ENCODE data around the gene KPNA6.

DNA sequence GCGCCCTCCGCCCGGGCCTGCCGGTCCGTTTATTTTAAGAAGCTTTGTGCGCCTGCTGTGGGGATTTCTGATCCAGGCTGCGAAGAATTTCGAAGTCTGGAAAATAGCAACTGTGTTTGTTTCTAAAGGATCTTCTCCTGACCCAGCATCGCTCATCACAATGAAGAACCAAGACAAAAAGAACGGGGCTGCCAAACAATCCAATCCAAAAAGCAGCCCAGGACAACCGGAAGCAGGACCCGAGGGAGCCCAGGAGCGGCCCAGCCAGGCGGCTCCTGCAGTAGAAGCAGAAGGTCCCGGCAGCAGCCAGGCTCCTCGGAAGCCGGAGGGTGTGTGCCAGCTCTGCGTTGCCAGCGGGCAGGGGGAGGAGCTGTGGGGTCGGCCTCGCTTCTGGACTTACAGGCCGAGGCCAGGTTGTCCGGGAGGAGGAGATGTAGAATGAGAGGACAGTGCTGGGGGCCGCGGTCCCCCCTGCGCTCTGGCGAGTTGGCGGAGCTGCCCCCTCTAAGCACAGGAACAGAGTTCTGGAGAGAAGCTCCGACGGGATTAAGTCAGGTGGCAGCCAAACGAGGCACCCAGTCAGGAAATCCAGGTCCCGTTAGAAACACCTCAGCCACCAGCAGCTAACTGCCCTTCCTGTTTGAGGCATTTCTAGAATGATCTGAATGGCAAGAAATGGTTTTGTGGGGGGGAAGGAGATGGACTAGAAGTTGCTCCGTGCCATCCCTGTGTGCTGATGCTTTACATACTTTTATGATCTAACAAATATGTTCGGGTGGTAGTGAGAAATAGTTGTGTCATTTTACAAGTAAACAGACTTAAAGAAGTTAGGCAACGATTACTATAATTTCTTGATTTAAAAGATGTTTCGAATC is 72.6 kb downstream of the KPNA6 start:
- TF ChIP-seq, protein P1, sequence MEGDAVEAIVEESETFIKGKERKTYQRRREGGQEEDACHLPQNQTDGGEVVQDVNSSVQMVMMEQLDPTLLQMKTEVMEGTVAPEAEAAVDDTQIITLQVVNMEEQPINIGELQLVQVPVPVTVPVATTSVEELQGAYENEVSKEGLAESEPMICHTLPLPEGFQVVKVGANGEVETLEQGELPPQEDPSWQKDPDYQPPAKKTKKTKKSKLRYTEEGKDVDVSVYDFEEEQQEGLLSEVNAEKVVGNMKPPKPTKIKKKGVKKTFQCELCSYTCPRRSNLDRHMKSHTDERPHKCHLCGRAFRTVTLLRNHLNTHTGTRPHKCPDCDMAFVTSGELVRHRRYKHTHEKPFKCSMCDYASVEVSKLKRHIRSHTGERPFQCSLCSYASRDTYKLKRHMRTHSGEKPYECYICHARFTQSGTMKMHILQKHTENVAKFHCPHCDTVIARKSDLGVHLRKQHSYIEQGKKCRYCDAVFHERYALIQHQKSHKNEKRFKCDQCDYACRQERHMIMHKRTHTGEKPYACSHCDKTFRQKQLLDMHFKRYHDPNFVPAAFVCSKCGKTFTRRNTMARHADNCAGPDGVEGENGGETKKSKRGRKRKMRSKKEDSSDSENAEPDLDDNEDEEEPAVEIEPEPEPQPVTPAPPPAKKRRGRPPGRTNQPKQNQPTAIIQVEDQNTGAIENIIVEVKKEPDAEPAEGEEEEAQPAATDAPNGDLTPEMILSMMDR (IDR thresholded peaks at IDR 0.05): no peak
- no peak for TF ChIP-seq POLR2A (IDR thresholded peaks at IDR 0.05)
